Measurements from ENCODE around the gene DUSP2. TPM values are rescaled to one million over a fixed set of nuclear protein-coding genes. Genes with fewer than 3 reads are reported as not detected.

DUSP2 gene
- total RNA-seq, 1 donor from 2014 or later: 0.53 TPM

DNA sequence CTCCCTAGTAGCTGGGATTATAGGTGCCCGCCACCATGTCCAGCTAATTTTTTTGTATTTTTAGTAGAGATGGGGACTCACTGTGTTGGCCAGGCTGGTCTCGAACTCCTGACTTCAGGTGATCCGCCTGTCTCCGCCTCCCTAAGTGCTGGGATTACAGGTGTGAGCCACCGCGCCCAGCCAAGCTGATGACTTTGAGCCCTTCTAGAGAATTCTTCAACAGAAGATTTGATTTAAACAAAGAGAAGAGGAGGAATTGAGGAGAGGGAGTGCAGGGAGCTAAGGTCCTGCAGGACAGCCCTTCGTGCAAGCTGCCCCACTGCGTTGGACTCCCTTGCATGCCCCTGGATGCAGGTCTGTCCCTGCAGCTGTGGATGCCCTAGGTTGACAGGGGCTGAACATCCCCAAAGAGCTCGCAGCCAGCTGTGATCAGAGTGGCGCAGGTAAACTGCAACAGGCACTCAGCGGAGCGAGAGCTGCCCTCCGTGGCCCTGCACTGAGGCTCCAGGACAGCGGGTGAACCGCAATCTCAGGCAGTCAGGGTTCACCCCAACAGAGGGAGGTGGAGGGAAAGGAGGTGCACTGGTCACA, 42.5 kb downstream of the DUSP2 start:
- DNase-seq (ENCODE audit: low read depth, low spot score): no peak

DNA sequence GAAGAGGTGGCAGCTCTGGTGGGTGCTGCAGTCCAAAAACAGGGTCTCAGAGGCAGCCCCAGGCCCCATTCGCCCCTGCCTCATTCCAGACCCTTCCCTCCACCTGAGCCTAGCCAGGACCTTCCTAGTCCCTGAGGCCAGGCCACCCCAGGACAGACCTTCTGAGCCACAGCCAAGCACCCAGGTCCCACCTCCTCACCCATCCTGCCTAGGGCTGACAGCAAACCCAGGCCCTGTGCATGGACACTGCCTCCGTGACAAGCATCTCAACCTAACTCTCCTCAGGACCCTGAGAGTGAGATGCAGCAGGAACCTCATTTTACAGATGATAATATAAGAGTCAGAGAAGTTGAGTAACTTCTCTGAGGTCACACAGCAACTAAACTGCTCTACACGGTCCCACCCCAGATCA, 44.3 kb downstream of the DUSP2 start:
- no peak for DNase-seq (ENCODE audit: low read depth, low spot score)

DNA sequence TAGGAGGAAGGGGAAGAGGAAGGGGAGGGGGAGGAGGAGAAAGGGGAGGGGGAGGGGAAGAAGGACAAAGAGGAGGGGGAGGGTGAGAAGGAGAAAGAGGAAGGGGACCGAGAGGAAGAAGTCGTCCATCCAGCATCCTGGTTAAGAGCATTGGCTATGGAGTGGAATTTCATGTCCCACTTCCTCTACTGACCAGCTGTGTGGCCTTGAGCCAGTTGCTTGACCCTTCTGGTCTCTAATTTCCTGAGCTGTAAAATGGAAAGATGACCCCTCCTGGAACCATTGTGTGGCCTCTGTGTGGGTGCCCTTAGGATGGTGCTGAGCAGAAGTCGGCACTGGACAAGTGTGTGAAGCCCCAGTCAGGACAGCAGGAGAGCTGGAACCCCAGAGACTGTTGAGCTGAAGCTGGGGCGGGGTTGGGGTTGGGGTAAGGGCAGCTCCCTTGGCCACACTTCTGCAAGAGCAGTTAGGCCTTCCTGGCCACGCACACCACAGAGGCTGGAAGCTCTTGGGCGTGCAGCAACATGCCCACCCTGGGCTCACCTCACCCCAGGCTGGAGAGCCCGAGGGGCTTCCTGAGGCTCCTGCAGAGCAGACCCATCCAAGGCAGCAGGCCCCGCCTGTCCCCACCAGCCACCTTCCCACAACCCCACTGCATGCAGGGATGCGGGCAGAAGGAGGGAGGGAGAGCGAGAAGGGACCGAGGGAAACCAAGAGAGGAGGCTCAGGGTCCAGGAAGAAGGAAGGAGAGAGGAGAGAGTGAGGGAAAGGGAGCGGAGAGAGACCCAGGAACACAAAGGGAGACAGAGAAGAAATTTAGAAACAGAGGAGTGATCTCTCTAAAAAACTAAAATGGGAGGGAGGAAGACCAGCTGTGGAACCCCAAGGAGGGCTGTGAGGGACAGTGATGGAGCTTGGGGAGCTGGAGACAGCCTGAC, 45.1 kb downstream of the DUSP2 start:
- DNase-seq (ENCODE audit: low read depth, low spot score): no peak

DNA sequence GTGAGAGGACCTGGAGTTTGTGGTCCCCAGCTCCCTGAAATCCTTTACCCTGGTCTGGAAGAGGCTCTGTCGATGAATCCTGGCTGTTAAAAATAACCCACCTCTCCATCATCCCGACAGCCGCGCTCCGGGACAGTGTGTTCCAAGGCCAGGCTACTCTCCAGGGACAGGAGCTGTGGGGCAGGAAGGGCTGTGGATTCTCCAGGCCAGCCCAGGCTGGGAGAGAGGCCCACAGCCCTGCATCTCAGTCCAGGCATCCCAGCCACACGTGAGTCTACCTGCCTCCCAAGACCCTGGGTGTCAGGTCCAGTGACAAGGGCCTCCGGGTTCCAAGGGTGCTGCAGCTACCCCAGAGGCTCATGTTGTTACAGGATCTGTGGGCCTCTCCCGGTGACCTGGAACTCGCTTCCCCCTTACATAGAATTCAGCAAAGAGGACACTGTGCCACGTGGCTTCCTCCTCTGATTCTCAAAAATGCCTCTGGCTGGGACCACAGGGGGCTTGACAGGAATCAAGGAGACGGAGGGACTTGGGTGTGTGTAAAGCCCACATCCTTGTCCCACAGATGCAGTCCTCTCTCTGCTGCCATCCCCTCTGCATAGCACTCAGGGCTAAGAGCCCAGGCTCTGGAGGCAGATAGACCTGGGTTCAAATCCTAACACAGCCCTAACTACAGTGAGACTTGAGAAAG, 46.2 kb downstream of the DUSP2 start:
- DNase-seq (ENCODE audit: low read depth, low spot score): no peak

DNA sequence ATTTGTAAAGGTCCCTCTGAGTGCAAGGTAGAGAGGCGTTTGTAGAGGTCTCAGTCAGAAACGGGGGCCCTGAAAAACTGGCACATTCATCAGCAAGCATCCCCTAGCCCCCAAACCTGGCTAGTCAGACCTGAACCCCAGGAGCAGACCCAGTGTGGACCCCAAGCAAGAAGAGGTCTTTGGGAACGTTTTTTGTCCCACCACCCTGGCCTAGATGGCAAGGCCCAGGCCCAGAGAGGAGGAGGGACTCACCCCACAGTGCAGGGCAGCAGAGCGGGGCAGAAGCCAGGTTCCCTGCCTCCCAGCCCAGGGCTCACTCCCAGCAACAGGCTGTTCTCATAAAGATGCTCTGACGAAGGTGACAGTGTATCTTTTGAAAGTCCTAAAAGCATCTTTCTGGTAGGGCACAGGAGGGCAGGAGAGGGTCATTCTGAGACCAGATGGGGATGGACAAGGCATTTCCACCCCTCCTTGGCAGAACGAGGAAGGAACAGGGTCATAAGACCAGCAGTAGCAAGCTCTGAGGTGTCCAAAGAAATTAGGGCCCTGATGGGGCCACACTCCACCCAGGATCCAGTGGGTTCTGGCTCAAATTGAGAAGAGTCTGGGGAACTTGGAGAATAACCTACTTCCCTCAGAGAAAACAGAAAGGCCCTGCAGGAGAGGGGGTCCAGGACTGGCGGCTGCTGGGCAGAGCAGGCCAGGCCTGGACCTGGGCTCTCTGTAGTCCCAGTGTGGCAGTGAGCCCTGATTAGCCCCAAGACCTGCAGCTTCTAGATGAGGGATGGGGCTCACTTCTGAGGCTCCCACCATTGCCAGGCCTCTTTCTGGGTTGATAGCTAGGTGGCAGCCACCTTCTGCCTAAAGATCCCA, 47.1 kb downstream of the DUSP2 start:
- no peak for DNase-seq (ENCODE audit: low read depth, low spot score)

DNA sequence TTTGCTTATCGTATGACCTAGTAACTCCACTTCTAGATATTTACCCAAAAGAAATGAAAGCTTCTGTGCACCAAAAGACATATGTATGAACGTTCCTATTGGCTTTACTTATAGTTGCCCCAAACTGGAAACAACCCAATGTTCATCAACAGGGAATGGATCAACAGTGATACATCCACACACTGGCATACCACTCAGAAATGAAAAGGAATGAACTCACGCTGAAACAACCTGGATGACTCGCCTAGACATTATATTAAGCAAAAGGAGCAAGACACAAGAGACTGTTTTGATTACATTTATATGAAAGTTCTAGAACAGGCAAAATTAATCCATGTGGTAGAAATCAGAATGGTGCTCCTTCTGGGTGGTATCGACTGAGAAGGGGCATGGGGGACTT, 47.8 kb downstream of the DUSP2 start:
- DNase-seq (ENCODE audit: low read depth, low spot score): no peak

DNA sequence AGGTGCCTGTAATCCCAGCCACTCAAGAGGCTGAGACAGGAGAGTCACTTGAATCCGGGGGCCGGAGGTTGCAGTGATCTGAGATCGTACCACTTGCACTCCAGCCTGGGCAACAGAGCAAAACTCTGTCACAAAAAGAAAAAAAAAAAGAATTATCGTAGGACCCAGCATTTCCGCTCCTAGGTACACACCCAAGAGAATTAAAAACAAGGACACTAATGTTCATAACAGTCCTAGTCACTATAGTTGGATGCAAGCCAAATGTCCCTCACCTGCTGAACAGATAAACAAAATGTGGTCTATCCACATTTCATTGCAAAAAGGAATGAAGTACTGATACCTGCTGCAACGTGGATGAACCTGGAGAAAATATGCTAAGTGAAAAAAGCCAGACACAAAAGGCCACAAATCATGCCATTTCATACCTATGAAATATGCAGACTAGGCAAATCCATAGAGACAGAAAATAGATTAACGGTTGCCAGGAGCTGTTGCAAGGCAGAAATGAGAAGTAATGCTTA, 50.1 kb downstream of the DUSP2 start:
- DNase-seq (ENCODE audit: low read depth, low spot score): no peak

DNA sequence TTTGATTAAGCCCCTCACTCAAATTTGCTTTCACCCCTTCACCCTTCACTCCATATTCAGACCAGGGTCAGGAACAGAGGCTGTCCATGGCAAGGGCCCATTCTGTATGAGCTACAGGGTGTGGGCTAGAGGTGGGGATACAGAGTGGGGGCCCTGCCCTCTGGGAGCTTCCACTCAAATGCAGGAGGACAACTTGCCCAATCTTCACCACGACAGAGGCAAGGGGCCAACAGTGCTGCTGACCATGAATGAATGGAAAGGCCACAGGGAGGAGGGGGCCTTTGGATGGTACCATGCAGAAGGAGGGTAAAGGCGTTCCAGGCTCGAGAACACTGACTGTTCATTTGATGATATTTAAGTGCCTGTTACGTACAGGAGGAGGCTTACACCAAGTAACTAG, 51.7 kb downstream of the DUSP2 start:
- no peak for DNase-seq (ENCODE audit: low read depth, low spot score)

Other genes starting within 250 kb of the DUSP2 start
- gene ANKRD36C, start 153.6 kb downstream of the DUSP2 start, total RNA-seq: 39.6 and 45.0 TPM in 2 replicates
- 5.1 and 6.3 TPM in 2 replicates for gene GPAT2, start 110.5 kb downstream of the DUSP2 start, total RNA-seq
- not detected in 2 replicates for gene ADRA2B, start 28.9 kb downstream of the DUSP2 start, total RNA-seq
- 0.07 TPM in 1 of 2 replicates, not detected in the other for gene ASTL, start 6.9 kb downstream of the DUSP2 start, total RNA-seq
- gene STARD7, start 63.4 kb upstream of the DUSP2 start, total RNA-seq: 159 and 229 TPM in 2 replicates
- 17.1 and 22.4 TPM in 2 replicates for gene TMEM127, start 120.6 kb upstream of the DUSP2 start, total RNA-seq
- gene CIAO1, start 120.8 kb upstream of the DUSP2 start, total RNA-seq: 96.7 and 106 TPM in 2 replicates
- gene SNRNP200, start 160.1 kb upstream of the DUSP2 start, total RNA-seq: 64.1 and 68.1 TPM in 2 replicates
- 1.3 and 5.4 TPM in 2 replicates for gene ITPRIPL1, start 179.9 kb upstream of the DUSP2 start, total RNA-seq
- gene NCAPH, start 190.3 kb upstream of the DUSP2 start, total RNA-seq: 17.7 and 29.2 TPM in 2 replicates